WTC11 (cell line): ENCODE measurements around the gene STK24. TPM values are rescaled to one million over a fixed set of nuclear protein-coding genes. Genes with fewer than 3 reads are reported as not detected.

Experiments used
- ATAC-seq: fragments of 200-7000 bp; cut with Tn5 transposase; 2 replicates; pipeline ENCODE4 v1.10.0; 2021; ENCODE audit warnings: mild to moderate bottlenecking, moderate library complexity
- CTCF ChIA-PET: fragments of 300-600 bp; sonication (Branson Sonifier 250); formaldehyde crosslinking; loops from one replicate; lab custom pipeline; 2021; ENCODE audit warnings: antibody characterized with exemption; lab: Charles Lee
- POLR2A ChIA-PET: fragments of 350-600 bp; sonication (Branson Sonifier 250); formaldehyde crosslinking; loops from one replicate; lab custom pipeline; 2021; ENCODE audit warnings: antibody characterized with exemption; lab: Charles Lee
- DNase-seq: peaks from one replicate; pipeline ENCODE4 v3.0.0; 2021; ENCODE audit warnings: low spot score
- H3K27ac Mint-ChIP-seq: 2 replicates; pipeline ENCODE4 v1.8.0; 2021; ENCODE audit warnings: mixed read lengths
- H3K27me3 Mint-ChIP-seq: 2 replicates; pipeline ENCODE4 v1.8.0; 2021; ENCODE audit warnings: low read depth, mild to moderate bottlenecking, moderate library complexity, mixed read lengths
- H3K36me3 Mint-ChIP-seq: 2 replicates; pipeline ENCODE4 v1.8.0; 2021; ENCODE audit warnings: mixed read lengths
- H3K4me1 Mint-ChIP-seq: 2 replicates; pipeline ENCODE4 v1.8.0; 2022; ENCODE audit warnings: mixed read lengths
- H3K4me3 Mint-ChIP-seq: 2 replicates; pipeline ENCODE4 v1.8.0; 2021; ENCODE audit warnings: mild to moderate bottlenecking, moderate library complexity, mixed read lengths
- H3K9me3 Mint-ChIP-seq: 2 replicates; pipeline ENCODE4 v1.8.0; 2021; ENCODE audit warnings: mixed read lengths
- FOXJ3 ChIP-seq: sonication (generic); formaldehyde crosslinking; IDR thresholded peaks from 2 replicates; pipeline ENCODE4 v1.9.0; 2021; ENCODE audit warnings: missing genetic modification reagents, mild to moderate bottlenecking, borderline replicate concordance
- KAT7 ChIP-seq: sonication (generic); formaldehyde crosslinking; IDR thresholded peaks from 2 replicates; pipeline ENCODE4 v1.8.1; 2023; ENCODE audit warnings: missing genetic modification reagents, mild to moderate bottlenecking, borderline replicate concordance
- MYBL2 ChIP-seq: sonication (generic); formaldehyde crosslinking; IDR thresholded peaks from 2 replicates; pipeline ENCODE4 v1.8.1; 2023; ENCODE audit warnings: mild to moderate bottlenecking, moderate library complexity, missing genetic modification reagents
- SMAD3 ChIP-seq: sonication (generic); formaldehyde crosslinking; IDR thresholded peaks from 2 replicates; pipeline ENCODE4 v1.8.0; 2022; ENCODE audit warnings: missing genetic modification reagents, mild to moderate bottlenecking, borderline replicate concordance
- TCF7 ChIP-seq: sonication (generic); formaldehyde crosslinking; IDR thresholded peaks from 2 replicates; pipeline ENCODE4 v1.8.0; 2022; ENCODE audit warnings: mild to moderate bottlenecking, low read depth, missing genetic modification reagents, moderate library complexity
- USF1 ChIP-seq: sonication (generic); formaldehyde crosslinking; IDR thresholded peaks from 2 replicates; pipeline ENCODE4 v1.8.0; 2022; ENCODE audit warnings: mild to moderate bottlenecking, missing genetic modification reagents
- ZBTB43 ChIP-seq: sonication (generic); formaldehyde crosslinking; IDR thresholded peaks from 2 replicates; pipeline ENCODE4 v1.8.1; 2023; ENCODE audit warnings: mild to moderate bottlenecking, missing genetic modification reagents
- ZNF138 ChIP-seq: sonication (generic); formaldehyde crosslinking; conservative IDR thresholded peaks from 2 replicates; pipeline ENCODE4 v1.8.1; 2022; ENCODE audit warnings: mild to moderate bottlenecking, moderate library complexity, missing genetic modification reagents
- ZNF219 ChIP-seq: sonication (generic); formaldehyde crosslinking; IDR thresholded peaks from 2 replicates; pipeline ENCODE4 v1.8.0; 2023; ENCODE audit warnings: missing genetic modification reagents, mild to moderate bottlenecking, borderline replicate concordance
- ZNF232 ChIP-seq: sonication (generic); formaldehyde crosslinking; IDR thresholded peaks from 2 replicates; pipeline ENCODE4 v1.8.0; 2022; ENCODE audit warnings: mild to moderate bottlenecking, missing genetic modification reagents
- ZNF281 ChIP-seq: sonication (generic); formaldehyde crosslinking; IDR thresholded peaks from 2 replicates; pipeline ENCODE4 v1.8.0; 2023; ENCODE audit warnings: mild to moderate bottlenecking, missing genetic modification reagents
- ZNF317 ChIP-seq: sonication (generic); formaldehyde crosslinking; IDR thresholded peaks from 2 replicates; pipeline ENCODE4 v1.8.1; 2023; ENCODE audit warnings: low read depth, mild to moderate bottlenecking, moderate library complexity, missing genetic modification reagents, borderline replicate concordance
- ZNF416 ChIP-seq: fragments of 250-450 bp; sonication (Bioruptor Pico); IDR thresholded peaks from 2 replicates; pipeline ENCODE4 v1.9.0; 2021; ENCODE audit warnings: mild to moderate bottlenecking, inconsistent platforms
- ZNF671 ChIP-seq: fragments of 250-450 bp; sonication (Bioruptor Pico); IDR thresholded peaks from 2 replicates; pipeline ENCODE4 v1.8.0; 2021; ENCODE audit warnings: mild to moderate bottlenecking
- total RNA-seq: library from RNA; stranded (reverse); gene quantifications from 3 replicates; pipeline ENCODE4 v1.2.3, GENCODE V29; 2021
- TF ChIP-seq, protein P1 (sequence below): sonication (generic); formaldehyde crosslinking; IDR thresholded peaks from 2 replicates; pipeline ENCODE4 v1.8.1; 2022; ENCODE audit warnings: mild to moderate bottlenecking, moderate library complexity, missing genetic modification reagents
- TF ChIP-seq, protein P2 (sequence below): sonication (generic); formaldehyde crosslinking; IDR thresholded peaks from 2 replicates; pipeline ENCODE4 v1.8.0; 2022; ENCODE audit warnings: mild to moderate bottlenecking, missing genetic modification reagents
- TF ChIP-seq, protein P3 (sequence below): sonication (generic); formaldehyde crosslinking; conservative IDR thresholded peaks from 2 replicates; pipeline ENCODE4 v1.8.1; 2023; ENCODE audit warnings: mild to moderate bottlenecking, low read depth, missing genetic modification reagents, moderate library complexity
- TF ChIP-seq, protein P4 (sequence below): sonication (generic); formaldehyde crosslinking; IDR thresholded peaks from 2 replicates; pipeline ENCODE4 v1.8.1; 2022; ENCODE audit warnings: low read depth, missing genetic modification reagents, borderline replicate concordance
- TF ChIP-seq, protein P5 (sequence below): sonication (generic); formaldehyde crosslinking; IDR thresholded peaks from 2 replicates; pipeline ENCODE4 v1.8.0; 2023; ENCODE audit warnings: missing genetic modification reagents

The STK24 gene
- total RNA-seq, 1 experiment from 2014 or later: 138 TPM

DNA sequence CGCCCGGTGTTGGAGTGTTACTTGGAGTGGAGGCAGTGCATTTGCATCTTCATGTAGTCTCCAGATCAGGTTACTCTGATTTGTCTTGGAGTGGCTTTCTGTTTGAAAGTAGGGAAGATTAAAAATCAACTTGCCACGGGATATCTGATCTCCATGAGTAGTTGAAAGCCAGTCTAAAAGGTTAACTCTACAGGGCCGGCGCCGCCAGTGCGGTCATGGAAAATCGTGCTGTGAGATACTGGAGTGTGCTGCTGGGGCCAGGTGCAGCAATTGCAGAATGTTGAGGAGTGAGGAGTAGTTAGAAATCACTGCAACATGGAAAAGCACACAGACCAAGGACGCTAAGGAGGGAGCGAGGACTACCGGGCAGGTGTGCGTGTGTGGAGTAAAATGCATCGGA is 175.0 kb downstream of the STK24 start (continued):
- TF ChIP-seq ZNF219 (CRISPR knock-in tag) (no peak), TCF7 (CRISPR knock-in tag) (no peak), ZNF232 (CRISPR knock-in tag) (no peak)
- TF ChIP-seq, protein P1, sequence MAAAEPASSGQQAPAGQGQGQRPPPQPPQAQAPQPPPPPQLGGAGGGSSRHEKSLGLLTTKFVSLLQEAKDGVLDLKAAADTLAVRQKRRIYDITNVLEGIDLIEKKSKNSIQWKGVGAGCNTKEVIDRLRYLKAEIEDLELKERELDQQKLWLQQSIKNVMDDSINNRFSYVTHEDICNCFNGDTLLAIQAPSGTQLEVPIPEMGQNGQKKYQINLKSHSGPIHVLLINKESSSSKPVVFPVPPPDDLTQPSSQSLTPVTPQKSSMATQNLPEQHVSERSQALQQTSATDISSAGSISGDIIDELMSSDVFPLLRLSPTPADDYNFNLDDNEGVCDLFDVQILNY: no peak
- TF ChIP-seq, protein P2, sequence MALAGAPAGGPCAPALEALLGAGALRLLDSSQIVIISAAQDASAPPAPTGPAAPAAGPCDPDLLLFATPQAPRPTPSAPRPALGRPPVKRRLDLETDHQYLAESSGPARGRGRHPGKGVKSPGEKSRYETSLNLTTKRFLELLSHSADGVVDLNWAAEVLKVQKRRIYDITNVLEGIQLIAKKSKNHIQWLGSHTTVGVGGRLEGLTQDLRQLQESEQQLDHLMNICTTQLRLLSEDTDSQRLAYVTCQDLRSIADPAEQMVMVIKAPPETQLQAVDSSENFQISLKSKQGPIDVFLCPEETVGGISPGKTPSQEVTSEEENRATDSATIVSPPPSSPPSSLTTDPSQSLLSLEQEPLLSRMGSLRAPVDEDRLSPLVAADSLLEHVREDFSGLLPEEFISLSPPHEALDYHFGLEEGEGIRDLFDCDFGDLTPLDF (CRISPR knock-in tag): no peak
- TF ChIP-seq, protein P3, sequence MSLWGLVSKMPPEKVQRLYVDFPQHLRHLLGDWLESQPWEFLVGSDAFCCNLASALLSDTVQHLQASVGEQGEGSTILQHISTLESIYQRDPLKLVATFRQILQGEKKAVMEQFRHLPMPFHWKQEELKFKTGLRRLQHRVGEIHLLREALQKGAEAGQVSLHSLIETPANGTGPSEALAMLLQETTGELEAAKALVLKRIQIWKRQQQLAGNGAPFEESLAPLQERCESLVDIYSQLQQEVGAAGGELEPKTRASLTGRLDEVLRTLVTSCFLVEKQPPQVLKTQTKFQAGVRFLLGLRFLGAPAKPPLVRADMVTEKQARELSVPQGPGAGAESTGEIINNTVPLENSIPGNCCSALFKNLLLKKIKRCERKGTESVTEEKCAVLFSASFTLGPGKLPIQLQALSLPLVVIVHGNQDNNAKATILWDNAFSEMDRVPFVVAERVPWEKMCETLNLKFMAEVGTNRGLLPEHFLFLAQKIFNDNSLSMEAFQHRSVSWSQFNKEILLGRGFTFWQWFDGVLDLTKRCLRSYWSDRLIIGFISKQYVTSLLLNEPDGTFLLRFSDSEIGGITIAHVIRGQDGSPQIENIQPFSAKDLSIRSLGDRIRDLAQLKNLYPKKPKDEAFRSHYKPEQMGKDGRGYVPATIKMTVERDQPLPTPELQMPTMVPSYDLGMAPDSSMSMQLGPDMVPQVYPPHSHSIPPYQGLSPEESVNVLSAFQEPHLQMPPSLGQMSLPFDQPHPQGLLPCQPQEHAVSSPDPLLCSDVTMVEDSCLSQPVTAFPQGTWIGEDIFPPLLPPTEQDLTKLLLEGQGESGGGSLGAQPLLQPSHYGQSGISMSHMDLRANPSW (CRISPR knock-in tag): no peak
- TF ChIP-seq, all 79 proteins: peak for 0

DNA sequence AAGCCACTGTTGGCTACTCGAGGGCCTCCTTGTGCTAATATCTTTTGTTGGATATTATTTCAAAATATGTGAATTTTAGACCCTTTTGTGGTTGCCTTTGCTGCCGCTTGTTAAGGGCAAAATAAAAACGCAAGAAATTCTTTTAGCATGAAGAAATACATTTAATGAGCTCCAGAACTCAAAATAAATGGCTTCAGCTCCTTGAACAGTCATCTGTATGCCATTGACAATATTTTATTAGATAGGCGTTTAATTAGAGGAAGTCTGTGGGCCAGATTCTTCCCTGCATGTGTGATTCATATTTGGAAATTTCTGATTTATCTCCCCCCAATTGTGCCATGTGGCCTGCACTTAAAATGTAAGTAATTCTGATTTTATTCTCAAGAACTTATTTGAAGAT is 177.2 kb downstream of the STK24 start:
- Mint-ChIP-seq H3K27ac (no peak overlapping the region), H3K36me3 (peaks cover 4% of the 10 kb centered on the region)
- TF ChIP-seq KAT7 (CRISPR knock-in tag) (no peak), USF1 (no peak), ZNF671 (no peak), FOXJ3 (CRISPR knock-in tag) (no peak), ZNF416 (CRISPR knock-in tag) (no peak), ZBTB43 (CRISPR knock-in tag) (no peak), SMAD3 (no peak), ZNF281 (no peak), MYBL2 (CRISPR knock-in tag) (no peak), ZNF317 (no peak), ZNF138 (CRISPR knock-in tag) (no peak)
- TF ChIP-seq, protein P3 (CRISPR knock-in tag): no peak
- TF ChIP-seq, protein P4, sequence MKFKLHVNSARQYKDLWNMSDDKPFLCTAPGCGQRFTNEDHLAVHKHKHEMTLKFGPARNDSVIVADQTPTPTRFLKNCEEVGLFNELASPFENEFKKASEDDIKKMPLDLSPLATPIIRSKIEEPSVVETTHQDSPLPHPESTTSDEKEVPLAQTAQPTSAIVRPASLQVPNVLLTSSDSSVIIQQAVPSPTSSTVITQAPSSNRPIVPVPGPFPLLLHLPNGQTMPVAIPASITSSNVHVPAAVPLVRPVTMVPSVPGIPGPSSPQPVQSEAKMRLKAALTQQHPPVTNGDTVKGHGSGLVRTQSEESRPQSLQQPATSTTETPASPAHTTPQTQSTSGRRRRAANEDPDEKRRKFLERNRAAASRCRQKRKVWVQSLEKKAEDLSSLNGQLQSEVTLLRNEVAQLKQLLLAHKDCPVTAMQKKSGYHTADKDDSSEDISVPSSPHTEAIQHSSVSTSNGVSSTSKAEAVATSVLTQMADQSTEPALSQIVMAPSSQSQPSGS: no peak
- TF ChIP-seq, protein P5, sequence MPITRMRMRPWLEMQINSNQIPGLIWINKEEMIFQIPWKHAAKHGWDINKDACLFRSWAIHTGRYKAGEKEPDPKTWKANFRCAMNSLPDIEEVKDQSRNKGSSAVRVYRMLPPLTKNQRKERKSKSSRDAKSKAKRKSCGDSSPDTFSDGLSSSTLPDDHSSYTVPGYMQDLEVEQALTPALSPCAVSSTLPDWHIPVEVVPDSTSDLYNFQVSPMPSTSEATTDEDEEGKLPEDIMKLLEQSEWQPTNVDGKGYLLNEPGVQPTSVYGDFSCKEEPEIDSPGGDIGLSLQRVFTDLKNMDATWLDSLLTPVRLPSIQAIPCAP (CRISPR knock-in tag): no peak
- TF ChIP-seq, all 79 proteins: peak for 0
- CTCF ChIA-PET: interaction anchor here (1.2 to 1.7 kb wide), 2 partner anchors 46 to 366 kb away, joined by 3 to 4 read pairs; no protein-coding TSS in a partner anchor
- no peak for ATAC-seq
- no peak for DNase-seq
- Mint-ChIP-seq H3K9me3 (no peaks in the 10 kb centered on the region), H3K4me3 (no peak overlapping the region), H3K4me1 (peaks cover 19% of the 10 kb centered on the region), H3K27me3 (no peaks in the 10 kb centered on the region)
- POLR2A ChIA-PET: no interaction called here
